HepG2 (cell line): Measurements from ENCODE around the gene MARCHF2. TPM values are rescaled to one million over a fixed set of nuclear protein-coding genes. Genes with fewer than 3 reads are reported as not detected.

Experiments used
- AGO1 ChIP-seq: fragments of 200-400 bp; formaldehyde crosslinking; IDR thresholded peaks from 2 replicates; pipeline ENCODE4 v1.6.1; 2017; ENCODE audit warnings: mild to moderate bottlenecking, low read depth, low read length, moderate library complexity; ENCODE audit not compliant: poor library complexity, severe bottlenecking
- AGO2 ChIP-seq: fragments of 200-400 bp; formaldehyde crosslinking; optimal IDR thresholded peaks from 2 replicates; pipeline ENCODE3; 2017; ENCODE audit warnings: mild to moderate bottlenecking, low read depth, low read length, moderate library complexity
- ARHGAP35 ChIP-seq: sonication (generic); formaldehyde crosslinking; IDR thresholded peaks from 2 replicates; pipeline ENCODE4 v1.9.0; 2022; ENCODE audit warnings: mild to moderate bottlenecking, inconsistent platforms, moderate library complexity, missing genetic modification reagents, borderline replicate concordance
- ARNT2 ChIP-seq: sonication (generic); formaldehyde crosslinking; IDR thresholded peaks from 2 replicates; pipeline ENCODE4 v1.8.0; 2022; ENCODE audit warnings: mild to moderate bottlenecking, low read depth, missing genetic modification reagents, moderate library complexity
- ATF1 ChIP-seq: IDR thresholded peaks from 2 replicates; pipeline ENCODE4 v1.6.1; 2016; ENCODE audit warnings: mild to moderate bottlenecking, control low read depth
- CSRNP2 ChIP-seq: sonication (generic); formaldehyde crosslinking; conservative IDR thresholded peaks from 2 replicates; pipeline ENCODE4 v1.8.0; 2022; ENCODE audit warnings: low read depth, missing genetic modification reagents
- DNMT1 ChIP-seq: sonication (generic); formaldehyde crosslinking; IDR thresholded peaks from 2 replicates; pipeline ENCODE4 v1.5.1; 2020; ENCODE audit warnings: mild to moderate bottlenecking, missing genetic modification reagents
- FOXP1 ChIP-seq, 2 experiments: fragments of 450-650 bp in 1 of 2; IDR thresholded peaks; 2 replicates each; pipeline ENCODE4 v1.6.1; 2017 to 2018; ENCODE audit warnings: antibody characterized with exemption in 1 of 2
- HNF4A ChIP-seq: sonication (generic); formaldehyde crosslinking; IDR thresholded peaks from 2 replicates; pipeline ENCODE4 v1.4.0; 2020; ENCODE audit warnings: missing genetic modification reagents
- HNRNPK ChIP-seq: fragments of 200-400 bp; formaldehyde crosslinking; IDR thresholded peaks from 2 replicates; pipeline ENCODE4 v1.6.1; 2018; ENCODE audit warnings: low read length, low read depth, moderate library complexity, mild to moderate bottlenecking; ENCODE audit not compliant: poor library complexity, severe bottlenecking
- HNRNPUL1 ChIP-seq: fragments of 200-400 bp; formaldehyde crosslinking; IDR thresholded peaks from 2 replicates; pipeline ENCODE4 v1.6.1; 2017; ENCODE audit warnings: low read depth, mild to moderate bottlenecking, low read length, moderate library complexity
- IKZF4 ChIP-seq: sonication (generic); formaldehyde crosslinking; IDR thresholded peaks from 2 replicates; pipeline ENCODE4 v1.5.1; 2020; ENCODE audit warnings: borderline replicate concordance, mild to moderate bottlenecking, low read depth, missing genetic modification reagents; ENCODE audit errors: not compliant biosample characterization
- JARID2 ChIP-seq: sonication (generic); formaldehyde crosslinking; IDR thresholded peaks from 2 replicates; pipeline ENCODE4 v1.8.1; 2023; ENCODE audit warnings: missing genetic modification reagents, inconsistent platforms; ENCODE audit not compliant: insufficient replicate concordance
- KAT7 ChIP-seq: IDR thresholded peaks from 2 replicates; pipeline ENCODE4 v1.6.1; 2018; ENCODE audit warnings: borderline replicate concordance, missing compliant biosample characterization
- KLF9 ChIP-seq: IDR thresholded peaks from 2 replicates; pipeline ENCODE4 v1.6.1; 2016; ENCODE audit warnings: low read depth
- MATR3 ChIP-seq: sonication (generic); formaldehyde crosslinking; IDR thresholded peaks from 2 replicates; pipeline ENCODE4 v1.4.0; 2020; ENCODE audit warnings: missing genetic modification reagents
- MTA1 ChIP-seq: sonication (generic); formaldehyde crosslinking; IDR thresholded peaks from 2 replicates; pipeline ENCODE4 v1.4.0; 2020; ENCODE audit warnings: missing genetic modification reagents, mild to moderate bottlenecking, borderline replicate concordance
- NFKB2 ChIP-seq: sonication (generic); formaldehyde crosslinking; IDR thresholded peaks from 2 replicates; pipeline ENCODE4 v1.4.0; 2020; ENCODE audit warnings: missing genetic modification reagents, borderline replicate concordance
- PBX3 ChIP-seq: sonication (generic); formaldehyde crosslinking; IDR thresholded peaks from 2 replicates; pipeline ENCODE4 v1.8.1; 2023; ENCODE audit warnings: missing genetic modification reagents, inconsistent platforms, borderline replicate concordance
- RCOR2 ChIP-seq: IDR thresholded peaks from 2 replicates; pipeline ENCODE4 v1.6.1; 2016; ENCODE audit warnings: missing biosample characterization, missing genetic modification reagents
- SAP130 ChIP-seq: IDR thresholded peaks from 2 replicates; pipeline ENCODE4 v1.6.1; 2016; ENCODE audit warnings: low read depth
- TERF1 ChIP-seq: sonication (generic); formaldehyde crosslinking; IDR thresholded peaks from 2 replicates; pipeline ENCODE4 v1.8.0; 2022; ENCODE audit warnings: mild to moderate bottlenecking, missing genetic modification reagents, moderate library complexity
- THAP11 ChIP-seq: IDR thresholded peaks from 2 replicates; pipeline ENCODE4 v1.6.1; 2016; ENCODE audit warnings: missing biosample characterization, missing genetic modification reagents
- ZBTB21 ChIP-seq: sonication (generic); formaldehyde crosslinking; IDR thresholded peaks from 2 replicates; pipeline ENCODE4 v1.4.0; 2020; ENCODE audit warnings: missing genetic modification reagents
- ZMYM2 ChIP-seq: sonication (generic); formaldehyde crosslinking; IDR thresholded peaks from 2 replicates; pipeline ENCODE4 v1.8.0; 2022; ENCODE audit warnings: mild to moderate bottlenecking, missing genetic modification reagents
- ZNF260 ChIP-seq: sonication (generic); formaldehyde crosslinking; IDR thresholded peaks from 2 replicates; pipeline ENCODE4 v1.4.0; 2020; ENCODE audit warnings: missing genetic modification reagents, low read depth, mild to moderate bottlenecking, borderline replicate concordance
- ZNF788 ChIP-seq: sonication (generic); formaldehyde crosslinking; IDR thresholded peaks from 2 replicates; pipeline ENCODE4 v1.5.0; 2020; ENCODE audit warnings: mild to moderate bottlenecking, missing genetic modification reagents, borderline replicate concordance
- ZNF792 ChIP-seq: IDR thresholded peaks from 2 replicates; pipeline ENCODE4 v1.6.1; 2016
- polyA plus RNA-seq, 8 experiments: library from polyadenylated mRNA; depleted of rRNA in 3 of 8; stranded (reverse) in 7 of 8; unstranded in 1 of 8; fragments of >200 nt; fragmentation: Illumina TruSeq in 4 of 8; extraction: Trizol in 4 of 8; gene quantifications; 2 replicates each; pipeline versions ENCODE4 v1.2.1 to v1.2.3, GENCODE V29; 2011 to 2016; ENCODE audit warnings: low read depth in 4 of 8, missing spikeins in 1 of 8, mixed read lengths in 1 of 8; ENCODE audit not compliant: insufficient read depth in 1 of 8
- total RNA-seq, 5 experiments: library from RNA; depleted of rRNA; stranded (reverse); fragments of >200 nt; fragmentation: Illumina TruSeq; extraction: Trizol; gene quantifications; 2 replicates each; pipeline ENCODE4 v1.2.3, GENCODE V29; 2016; ENCODE audit warnings: low read depth in 1 of 5

MARCHF2 gene
- total and polyA plus RNA-seq, 2 of the 13 experiments (the other 11 are each of a cell fraction or from before 2014, with no cell fraction given): 12.7 to 13.0 TPM

GRCh38 chr19:8389891-8390616 is 23.1 kb upstream of the MARCHF2 start, which contains the start of gene RAB11B (continued):
- TF ChIP-seq ZNF260 (CRISPR knock-in tag) (no peak), KAT7 (CRISPR knock-in tag) (no peak), ATF1 (CRISPR knock-in tag) (peak; percentile 97), NFKB2 (no peak), ZNF788 (CRISPR knock-in tag) (peak; percentile 59; the same call in 1 of the 2 replicates), MATR3 (CRISPR knock-in tag) (no peak), KLF9 (CRISPR knock-in tag) (no peak), MTA1 (CRISPR knock-in tag) (no peak), AGO2 (peak; percentile 92), JARID2 (CRISPR knock-in tag) (peak; percentile 22), ARNT2 (CRISPR knock-in tag) (peak; percentile 42; the same call in 1 of the 2 replicates), SAP130 (peak; percentile 69), DNMT1 (no peak), TERF1 (CRISPR knock-in tag) (no peak), IKZF4 (CRISPR knock-in tag) (peak; percentile 55), HNRNPK (no peak), CSRNP2 (CRISPR knock-in tag) (no peak), PBX3 (CRISPR knock-in tag) (peak; percentile 94; the same call in 1 of the 2 replicates), ARHGAP35 (CRISPR knock-in tag) (no peak), RCOR2 (CRISPR knock-in tag) (0 out of 2 replicates have a peak, but pooled peaks have one; percentile 31), THAP11 (CRISPR knock-in tag) (peak; percentile 88), ZNF792 (no peak), AGO1 (no peak), HNF4A (CRISPR knock-in tag) (no peak), ZBTB21 (CRISPR knock-in tag) (peak; percentile 99), FOXP1 (IDR thresholded peaks at IDR 0.05) (no peak), FOXP1 (CRISPR knock-in tag; IDR thresholded peaks at IDR 0.05) (no peak), ZMYM2 (no peak), HNRNPUL1 (no peak)
